ENCODE data around the gene RALGAPB.
"Not testable (repeated sequence)": the region's sequence is repeated elsewhere in the genome, so short reads cannot be mapped to it uniquely, and the experiment has no call there.

RALGAPB gene

DNA sequence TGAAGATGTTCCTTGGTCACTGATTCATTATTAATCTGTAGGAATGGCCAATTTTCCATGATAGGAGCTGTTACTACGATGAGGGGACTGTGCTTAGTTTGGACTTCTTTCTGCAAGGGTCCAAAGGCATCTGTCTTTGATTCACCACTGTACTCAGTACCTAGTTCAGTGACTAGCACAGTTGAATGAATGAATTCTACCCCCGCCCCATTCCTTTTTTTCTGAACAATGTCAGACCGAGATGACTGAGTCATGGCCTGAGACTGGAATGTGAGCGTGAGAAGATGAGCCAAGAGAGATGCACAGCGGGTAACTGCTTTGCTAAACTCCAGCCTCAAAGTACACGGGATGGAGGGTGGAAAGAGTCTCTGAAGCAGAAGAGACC, 37.1 kb upstream of the RALGAPB start:
- no peaks in the 10 kb centered on the region for H3K9me3 ChIP-seq (ENCODE audit: control insufficient read depth, insufficient read depth, low read length)
- peaks cover 3% of the 10 kb centered on the region; the same call in 1 of the 2 replicates for H3K4me1 ChIP-seq (ENCODE audit: insufficient read depth, low read length)
- H3K9ac ChIP-seq (ENCODE audit: low read depth, low read length) = no peak overlapping the region
- H3K36me3 ChIP-seq (ENCODE audit: insufficient read depth, low read length) = peaks cover 25% of the 10 kb centered on the region

GRCh38 chr20:38437796-38438195, 34.8 kb upstream of the RALGAPB start:
- Histone ChIP-seq H3K36me3 (ENCODE audit: insufficient read depth, low read length) (0 out of 2 replicates have a peak, but pooled peaks cover 7% of the 10 kb centered on the region), H3K9me3 (ENCODE audit: control insufficient read depth, insufficient read depth, low read length) (no peaks in the 10 kb centered on the region), H3K9ac (ENCODE audit: low read depth, low read length) (no peak overlapping the region), H3K4me1 (ENCODE audit: insufficient read depth, low read length) (peaks cover 3% of the 10 kb centered on the region; the same call in 1 of the 2 replicates)

GRCh38 chr20:38441110-38441509, 31.5 kb upstream of the RALGAPB start:
- H3K9me3 ChIP-seq (ENCODE audit: control insufficient read depth, insufficient read depth, low read length); H3K36me3 ChIP-seq (ENCODE audit: insufficient read depth, low read length); H3K9ac ChIP-seq (ENCODE audit: low read depth, low read length); H3K4me1 ChIP-seq (ENCODE audit: insufficient read depth, low read length): not testable (repeated sequence)

DNA sequence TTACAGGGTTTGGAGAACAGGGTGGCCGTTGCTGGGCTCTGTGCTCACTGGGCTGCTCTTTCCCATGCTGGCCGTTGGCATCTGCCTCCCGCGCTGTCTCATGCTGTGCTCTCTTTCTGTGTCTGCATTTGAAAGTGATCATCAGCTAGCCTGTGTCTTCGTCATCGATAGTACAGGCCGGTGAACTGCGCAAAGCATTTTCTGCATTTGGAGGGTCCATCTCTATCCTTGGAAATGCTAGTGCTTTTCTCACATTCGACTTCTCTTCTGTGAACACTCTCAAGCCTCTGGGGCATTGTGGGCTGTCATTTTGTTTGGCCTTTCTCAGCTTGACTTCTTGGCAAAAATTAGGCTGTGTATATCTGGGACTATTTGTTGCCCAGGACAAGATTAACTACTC, 30.7 kb upstream of the RALGAPB start:
- Histone ChIP-seq H3K9ac (ENCODE audit: low read depth, low read length) (no peak overlapping the region), H3K36me3 (ENCODE audit: insufficient read depth, low read length) (no peaks in the 10 kb centered on the region)

DNA sequence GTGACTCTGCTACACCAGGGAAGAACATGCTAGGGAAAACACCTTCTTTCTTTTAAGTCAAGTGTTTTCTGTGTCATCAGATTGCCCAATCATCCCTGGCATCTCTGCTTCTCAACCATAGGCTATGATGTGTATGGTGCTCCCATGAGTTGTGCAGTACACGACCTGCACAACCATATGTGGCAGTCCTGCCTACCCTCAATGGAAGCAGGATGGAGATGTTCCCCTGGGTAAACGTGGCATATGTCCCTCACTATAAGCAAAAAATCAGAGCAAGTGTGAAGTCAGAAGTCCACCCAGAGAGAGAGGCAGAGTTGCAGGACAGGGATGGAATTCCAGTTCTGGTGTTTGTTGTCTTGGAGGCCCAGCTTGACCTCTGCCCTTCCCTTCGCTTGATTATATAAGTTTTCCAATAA, 27.3 kb upstream of the RALGAPB start:
- Histone ChIP-seq H3K36me3 (ENCODE audit: insufficient read depth, low read length) (peaks cover 9% of the 10 kb centered on the region; the same call in 1 of the 2 replicates), H3K4me1 (ENCODE audit: insufficient read depth, low read length) (peaks cover 5% of the 10 kb centered on the region; the same call in 1 of the 2 replicates), H3K9ac (ENCODE audit: low read depth, low read length) (no peak overlapping the region), H3K9me3 (ENCODE audit: control insufficient read depth, insufficient read depth, low read length) (no peaks in the 10 kb centered on the region)

More for the DNA sequence above, 30.7 kb upstream of the RALGAPB start:
- Histone ChIP-seq H3K4me1 (ENCODE audit: insufficient read depth, low read length) (no peaks in the 10 kb centered on the region), H3K9me3 (ENCODE audit: control insufficient read depth, insufficient read depth, low read length) (no peaks in the 10 kb centered on the region)

DNA sequence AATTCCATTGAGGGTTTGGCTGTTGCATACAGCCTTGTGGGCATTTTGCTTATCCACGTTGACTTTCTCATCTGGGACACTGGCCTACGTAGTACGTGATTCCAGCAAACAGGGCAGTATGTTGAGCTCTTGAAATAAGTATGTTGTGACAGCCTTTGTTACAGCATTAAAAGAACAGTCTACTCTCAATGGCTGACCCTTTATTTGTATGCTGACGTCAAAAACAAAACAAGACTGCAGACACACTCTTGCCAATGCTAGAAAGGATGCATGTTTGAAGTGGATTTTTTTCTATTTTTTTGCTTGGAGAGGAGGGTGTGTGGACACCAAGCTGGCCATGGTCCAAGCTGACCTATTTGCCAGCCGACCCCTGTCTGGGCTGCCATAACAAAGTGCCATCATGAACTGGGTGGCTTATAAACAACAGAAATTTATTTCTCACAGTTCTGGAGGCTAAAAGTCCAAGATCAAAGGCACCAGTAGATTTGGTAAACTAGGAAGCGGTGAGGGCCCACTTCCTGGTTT, 26.7 kb upstream of the RALGAPB start:
- Histone ChIP-seq H3K4me1 (ENCODE audit: insufficient read depth, low read length) (peaks cover 5% of the 10 kb centered on the region; the same call in 1 of the 2 replicates), H3K36me3 (ENCODE audit: insufficient read depth, low read length) (peaks cover 10% of the 10 kb centered on the region; the same call in 1 of the 2 replicates), H3K9ac (ENCODE audit: low read depth, low read length) (no peak overlapping the region; the same call in 1 of the 2 replicates), H3K9me3 (ENCODE audit: control insufficient read depth, insufficient read depth, low read length) (no peaks in the 10 kb centered on the region)

DNA sequence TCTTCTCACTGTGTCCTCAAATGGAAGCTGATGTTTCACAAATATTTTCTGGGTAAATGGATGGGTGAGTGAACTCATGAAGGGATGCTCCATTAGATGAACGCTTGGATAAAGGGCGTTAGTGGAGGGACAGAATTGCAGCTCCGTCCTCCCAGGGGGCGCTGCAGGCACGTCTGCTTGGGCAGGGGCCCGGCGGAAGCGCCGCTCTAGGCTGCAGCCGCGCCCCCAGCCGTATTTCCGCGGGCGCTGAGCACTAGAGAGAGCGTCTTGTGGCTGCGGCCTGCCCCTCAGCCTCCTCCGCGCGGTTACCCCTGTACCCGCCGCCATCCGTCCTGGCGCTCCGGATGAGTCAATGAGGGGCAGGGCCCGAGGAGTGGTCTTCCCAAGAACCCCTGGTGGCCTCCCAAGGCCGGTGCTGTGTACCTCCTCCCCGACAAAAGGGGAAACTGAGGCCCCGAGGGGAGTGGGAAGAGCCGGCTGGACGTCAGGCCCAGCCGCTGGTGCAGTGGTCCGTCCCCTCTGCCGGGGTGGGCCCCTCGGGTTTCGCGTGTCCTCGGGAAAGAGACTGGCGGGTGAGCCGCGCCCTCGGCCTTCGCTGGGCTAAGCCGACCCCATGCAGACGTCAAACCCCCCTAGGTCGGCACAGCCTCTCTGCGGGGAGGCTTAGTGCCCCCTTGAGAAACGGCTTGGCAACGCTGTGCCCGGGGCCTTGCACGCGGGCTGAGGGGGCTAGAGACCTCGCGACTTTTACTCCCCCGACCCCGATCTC, 26.0 kb upstream of the RALGAPB start:
- no peaks in the 10 kb centered on the region for H3K9me3 ChIP-seq (ENCODE audit: control insufficient read depth, insufficient read depth, low read length)
- H3K36me3 ChIP-seq (ENCODE audit: insufficient read depth, low read length) = peaks cover 10% of the 10 kb centered on the region; the same call in 1 of the 2 replicates
- peak overlapping the region; percentile 100 for H3K9ac ChIP-seq (ENCODE audit: low read depth, low read length)
- H3K4me1 ChIP-seq (ENCODE audit: insufficient read depth, low read length) = peaks cover 5% of the 10 kb centered on the region; the same call in 1 of the 2 replicates

DNA sequence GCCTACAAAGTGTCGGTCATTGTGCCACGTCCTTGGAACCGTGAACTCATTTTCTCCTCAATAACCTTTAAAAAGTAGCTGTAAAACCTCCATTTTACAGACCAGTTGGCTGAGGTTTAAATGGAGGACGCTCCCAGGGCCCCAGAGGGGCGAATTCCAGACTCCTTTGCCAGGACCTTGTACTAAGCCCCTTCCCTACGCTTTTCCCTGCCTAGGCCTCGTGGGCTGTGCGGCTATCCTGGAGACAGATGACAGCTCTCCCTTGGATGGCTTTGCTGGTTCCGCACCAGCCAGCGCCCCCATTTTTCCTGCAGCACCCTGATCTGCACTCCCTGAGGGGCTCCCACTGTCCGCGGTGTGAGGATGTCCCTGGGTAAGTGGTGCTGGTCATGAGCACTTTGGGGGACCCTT, 25.4 kb upstream of the RALGAPB start:
- Histone ChIP-seq H3K4me1 (ENCODE audit: insufficient read depth, low read length) (peaks cover 5% of the 10 kb centered on the region; the same call in 1 of the 2 replicates), H3K36me3 (ENCODE audit: insufficient read depth, low read length) (peaks cover 10% of the 10 kb centered on the region; the same call in 1 of the 2 replicates), H3K9me3 (ENCODE audit: control insufficient read depth, insufficient read depth, low read length) (no peaks in the 10 kb centered on the region), H3K9ac (ENCODE audit: low read depth, low read length) (peak overlapping the region; percentile 100)

GRCh38 chr20:38447931-38448675, 24.5 kb upstream of the RALGAPB start:
- H3K4me1 ChIP-seq (ENCODE audit: insufficient read depth, low read length) = peaks cover 5% of the 10 kb centered on the region; the same call in 1 of the 2 replicates
- H3K9me3 ChIP-seq (ENCODE audit: control insufficient read depth, insufficient read depth, low read length) = no peaks in the 10 kb centered on the region
- H3K9ac ChIP-seq (ENCODE audit: low read depth, low read length) = peak overlapping the region; percentile 100; the same call in 1 of the 2 replicates
- peaks cover 10% of the 10 kb centered on the region; the same call in 1 of the 2 replicates for H3K36me3 ChIP-seq (ENCODE audit: insufficient read depth, low read length)

- Histone ChIP-seq H3K36me3 (ENCODE audit: insufficient read depth, low read length) (peaks cover 10% of the 10 kb centered on the region; the same call in 1 of the 2 replicates), H3K4me1 (ENCODE audit: insufficient read depth, low read length) (peaks cover 5% of the 10 kb centered on the region; the same call in 1 of the 2 replicates), H3K9ac (ENCODE audit: low read depth, low read length) (no peak overlapping the region), H3K9me3 (ENCODE audit: control insufficient read depth, insufficient read depth, low read length) (no peaks in the 10 kb centered on the region)
Observed at GRCh38 chr20:38449046-38449445, 23.6 kb upstream of the RALGAPB start.

- Histone ChIP-seq H3K4me1 (ENCODE audit: insufficient read depth, low read length) (peaks cover 5% of the 10 kb centered on the region; the same call in 1 of the 2 replicates), H3K9ac (ENCODE audit: low read depth, low read length) (no peak overlapping the region), H3K36me3 (ENCODE audit: insufficient read depth, low read length) (peaks cover 10% of the 10 kb centered on the region; the same call in 1 of the 2 replicates), H3K9me3 (ENCODE audit: control insufficient read depth, insufficient read depth, low read length) (no peaks in the 10 kb centered on the region)
Observed at GRCh38 chr20:38450412-38450975, 22.1 kb upstream of the RALGAPB start.

GRCh38 chr20:38452880-38453624, 19.6 kb upstream of the RALGAPB start:
- no peaks in the 10 kb centered on the region for H3K9me3 ChIP-seq (ENCODE audit: control insufficient read depth, insufficient read depth, low read length)
- H3K9ac ChIP-seq (ENCODE audit: low read depth, low read length) = no peak overlapping the region
- H3K4me1 ChIP-seq (ENCODE audit: insufficient read depth, low read length) = peaks cover 1% of the 10 kb centered on the region; the same call in 1 of the 2 replicates

GRCh38 chr20:38453941-38454340, 18.7 kb upstream of the RALGAPB start:
- Histone ChIP-seq H3K36me3 (ENCODE audit: insufficient read depth, low read length) (peaks cover 10% of the 10 kb centered on the region; the same call in 1 of the 2 replicates), H3K9ac (ENCODE audit: low read depth, low read length) (no peak overlapping the region), H3K4me1 (ENCODE audit: insufficient read depth, low read length) (no peaks in the 10 kb centered on the region; the same call in 1 of the 2 replicates), H3K9me3 (ENCODE audit: control insufficient read depth, insufficient read depth, low read length) (no peaks in the 10 kb centered on the region)

More at GRCh38 chr20:38452880-38453624, 19.6 kb upstream of the RALGAPB start:
- peaks cover 10% of the 10 kb centered on the region; the same call in 1 of the 2 replicates for H3K36me3 ChIP-seq (ENCODE audit: insufficient read depth, low read length)
